Prostate gland (tissue), 2 donors: Measurements from ENCODE around the gene HIVEP2.

Source experiments
- POLR2A ChIP-seq: fragments of 450-650 bp; IDR thresholded peaks from one replicate; pipeline ENCODE4 v1.6.1; 2016; ENCODE audit warnings: antibody characterized with exemption, mild to moderate bottlenecking
- POLR2AphosphoS5 ChIP-seq: sonication (generic); formaldehyde crosslinking; IDR thresholded peaks from one replicate; pipeline ENCODE4 v1.6.1; 2017; ENCODE audit warnings: antibody characterized with exemption
- TF ChIP-seq, protein P1 (sequence below), 4 experiments: fragments of 200-600 bp in 2 of 4; fragments of 450-650 bp in 2 of 4; sonication (generic) in 2 of 4; IDR thresholded peaks; 1 replicate in 3 of 4; 2 replicates in 1 of 4; pipeline ENCODE4 v1.5.1; 2016 to 2019; ENCODE audit warnings: antibody characterized with exemption in 4 of 4, mild to moderate bottlenecking in 2 of 4, moderate library complexity in 2 of 4

DNA sequence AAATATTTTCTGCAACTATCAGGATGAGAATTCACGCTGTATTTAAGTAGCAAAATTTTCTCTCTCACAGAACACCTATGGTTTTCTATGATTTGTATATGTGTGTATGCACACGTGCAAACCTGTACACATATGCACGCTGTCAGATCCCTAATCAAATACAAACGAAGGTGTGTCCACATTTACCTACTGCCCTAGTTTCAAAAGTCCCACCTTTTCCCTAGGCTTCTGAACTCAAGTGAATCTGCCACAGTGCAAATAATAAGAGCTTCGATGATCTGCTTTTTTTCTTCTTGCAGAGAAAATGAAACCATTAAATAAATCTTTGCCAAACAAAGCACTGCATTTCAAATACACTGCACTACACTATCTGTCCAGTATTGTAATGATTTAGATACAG lies 6.5 kb downstream of the HIVEP2 start:
- TF ChIP-seq POLR2A = no peak
- TF ChIP-seq, protein P1, sequence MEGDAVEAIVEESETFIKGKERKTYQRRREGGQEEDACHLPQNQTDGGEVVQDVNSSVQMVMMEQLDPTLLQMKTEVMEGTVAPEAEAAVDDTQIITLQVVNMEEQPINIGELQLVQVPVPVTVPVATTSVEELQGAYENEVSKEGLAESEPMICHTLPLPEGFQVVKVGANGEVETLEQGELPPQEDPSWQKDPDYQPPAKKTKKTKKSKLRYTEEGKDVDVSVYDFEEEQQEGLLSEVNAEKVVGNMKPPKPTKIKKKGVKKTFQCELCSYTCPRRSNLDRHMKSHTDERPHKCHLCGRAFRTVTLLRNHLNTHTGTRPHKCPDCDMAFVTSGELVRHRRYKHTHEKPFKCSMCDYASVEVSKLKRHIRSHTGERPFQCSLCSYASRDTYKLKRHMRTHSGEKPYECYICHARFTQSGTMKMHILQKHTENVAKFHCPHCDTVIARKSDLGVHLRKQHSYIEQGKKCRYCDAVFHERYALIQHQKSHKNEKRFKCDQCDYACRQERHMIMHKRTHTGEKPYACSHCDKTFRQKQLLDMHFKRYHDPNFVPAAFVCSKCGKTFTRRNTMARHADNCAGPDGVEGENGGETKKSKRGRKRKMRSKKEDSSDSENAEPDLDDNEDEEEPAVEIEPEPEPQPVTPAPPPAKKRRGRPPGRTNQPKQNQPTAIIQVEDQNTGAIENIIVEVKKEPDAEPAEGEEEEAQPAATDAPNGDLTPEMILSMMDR (IDR thresholded peaks at IDR 0.05) = peak in 1 of 4 experiments; percentile 15
- TF ChIP-seq POLR2AphosphoS5 = no peak
